GM18508 (cell line): ENCODE results near the gene ELANE.
"Not testable (repeated sequence)": the region's sequence is repeated elsewhere in the genome, so short reads cannot be mapped to it uniquely, and the experiment has no call there.

ENCODE experiments used
- ATAC-seq: cut with Tn5 transposase; IDR thresholded peaks from one replicate; pipeline ENCODE4 v1.9.1; 2021; ENCODE audit warnings: moderate number of reproducible peaks; ENCODE audit not compliant: insufficient read depth, unreplicated experiment

The ELANE gene

GRCh38 chr19:835210-835810 is 16.8 kb upstream of the ELANE start:
- no peak for ATAC-seq

DNA sequence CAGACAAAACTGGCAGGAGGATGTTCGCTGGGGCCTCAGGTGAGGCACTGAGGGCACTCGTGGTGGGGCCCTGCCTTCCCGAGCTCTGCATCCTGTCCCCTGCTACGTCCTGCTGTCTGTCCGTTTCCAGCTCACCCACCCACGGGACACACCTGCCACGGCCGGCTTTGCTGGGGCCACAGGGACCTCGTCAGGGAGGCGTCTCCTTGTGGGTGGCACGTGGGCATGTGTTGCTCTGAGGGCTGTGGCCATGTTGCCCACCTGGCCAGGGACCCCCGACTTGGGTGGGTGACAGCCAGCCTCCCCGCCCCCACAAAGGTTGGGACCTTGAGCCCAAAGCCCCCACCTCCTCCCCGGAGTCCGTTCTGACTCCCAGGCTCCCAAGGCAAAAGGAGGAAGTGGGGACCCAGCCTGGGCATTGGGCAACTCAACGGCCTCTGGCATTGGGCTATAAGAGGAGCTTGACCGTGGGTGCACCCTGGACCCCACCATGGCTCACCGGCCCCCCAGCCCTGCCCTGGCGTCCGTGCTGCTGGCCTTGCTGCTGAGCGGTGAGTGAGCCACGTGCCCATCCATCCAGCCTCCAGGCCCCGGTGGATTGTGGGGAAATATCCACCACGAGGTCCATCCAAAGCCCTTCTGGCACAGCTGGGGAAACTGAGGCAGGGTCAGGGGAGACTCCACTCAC is 11.4 kb upstream of the ELANE start, which contains the start of gene PRTN3:
Gene PRTN3 (plus strand): TSS at position 481 of the 688 bp plus-strand sequence. CDS start 10 bp downstream, at position 491.
- ATAC-seq, result no peak

- ATAC-seq, result not testable (repeated sequence)
Measured at GRCh38 chr19:842802-843179, 9.3 kb upstream of the ELANE start.

DNA sequence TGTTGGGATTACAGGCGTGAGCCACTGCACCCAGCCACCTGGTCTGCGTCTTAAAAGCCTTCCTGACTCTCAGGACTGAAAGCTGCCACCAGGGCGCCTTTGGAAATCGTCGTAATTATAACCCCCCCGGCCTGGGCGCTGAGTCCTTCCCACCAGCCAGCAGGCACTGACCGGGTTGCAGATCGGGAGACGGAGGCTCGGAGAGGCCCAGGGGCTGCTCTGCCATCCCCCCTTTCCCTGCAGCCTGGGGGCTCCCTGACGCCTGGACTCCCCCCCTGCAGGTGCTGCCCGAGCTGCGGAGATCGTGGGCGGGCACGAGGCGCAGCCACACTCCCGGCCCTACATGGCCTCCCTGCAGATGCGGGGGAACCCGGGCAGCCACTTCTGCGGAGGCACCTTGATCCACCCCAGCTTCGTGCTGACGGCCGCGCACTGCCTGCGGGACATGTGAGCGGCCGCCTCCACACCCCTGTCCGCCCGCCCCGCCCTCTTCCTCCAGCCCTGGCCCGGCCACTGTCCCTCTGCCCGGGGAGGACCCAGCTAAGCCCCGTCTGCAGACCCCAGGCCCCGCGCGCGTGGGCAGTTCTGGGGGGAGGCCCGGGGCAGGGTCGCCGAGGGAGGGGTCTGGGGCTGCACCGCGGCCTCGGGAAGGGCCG is 8.8 kb upstream of the ELANE start:
- ATAC-seq, result no peak

- ATAC-seq, result no peak
Measured at GRCh38 chr19:843836-844545, 8.1 kb upstream of the ELANE start.

DNA sequence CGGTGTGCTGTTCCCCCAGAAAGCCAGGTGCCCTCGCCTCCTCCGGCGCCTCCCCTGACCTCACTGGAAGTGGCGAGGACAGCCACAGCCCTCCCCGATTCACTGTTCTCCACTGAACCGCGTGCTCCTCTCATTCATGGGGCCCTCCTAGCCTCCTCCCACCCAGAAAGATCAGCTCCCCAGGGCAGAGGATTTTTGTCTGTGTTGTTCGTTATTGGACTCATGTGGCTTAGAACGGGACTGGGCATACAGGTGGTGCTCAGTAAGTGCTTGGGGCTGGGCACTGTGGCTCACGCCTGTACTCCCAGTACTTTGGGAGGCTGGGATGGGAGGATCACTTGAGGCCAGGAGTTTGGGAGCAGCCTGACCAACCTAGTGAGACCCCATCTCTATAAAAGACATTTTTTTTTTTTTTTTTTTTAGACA is 7.5 kb upstream of the ELANE start:
- ATAC-seq, result no peak

GRCh38 chr19:845707-846521 is 6.2 kb upstream of the ELANE start:
- ATAC-seq, result no peak

- ATAC-seq, result no peak
Measured at GRCh38 chr19:848386-848921, 3.6 kb upstream of the ELANE start.

DNA sequence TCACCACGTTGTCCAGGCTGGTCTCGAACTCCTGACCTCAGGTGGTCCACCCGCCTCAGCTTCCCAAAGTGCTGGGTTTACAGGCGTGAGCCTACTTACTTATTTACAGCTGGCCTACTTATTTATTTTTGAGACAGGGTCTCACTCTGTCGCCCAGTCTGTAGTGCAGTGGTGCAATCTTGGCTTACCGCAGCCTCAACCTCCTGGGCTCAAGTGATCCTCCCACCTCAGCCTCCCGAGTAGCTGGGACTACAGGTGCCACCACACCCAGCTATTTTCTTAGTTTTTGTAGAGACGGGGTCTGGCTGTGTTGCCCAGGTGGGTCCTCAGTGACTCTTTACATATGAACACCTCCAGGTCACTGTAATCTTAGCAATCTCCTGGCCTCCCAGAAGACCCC is 2.9 kb upstream of the ELANE start:
- ATAC-seq, result not testable (repeated sequence)

GRCh38 chr19:850221-850978 is 1.7 kb upstream of the ELANE start:
- ATAC-seq, result no peak

DNA sequence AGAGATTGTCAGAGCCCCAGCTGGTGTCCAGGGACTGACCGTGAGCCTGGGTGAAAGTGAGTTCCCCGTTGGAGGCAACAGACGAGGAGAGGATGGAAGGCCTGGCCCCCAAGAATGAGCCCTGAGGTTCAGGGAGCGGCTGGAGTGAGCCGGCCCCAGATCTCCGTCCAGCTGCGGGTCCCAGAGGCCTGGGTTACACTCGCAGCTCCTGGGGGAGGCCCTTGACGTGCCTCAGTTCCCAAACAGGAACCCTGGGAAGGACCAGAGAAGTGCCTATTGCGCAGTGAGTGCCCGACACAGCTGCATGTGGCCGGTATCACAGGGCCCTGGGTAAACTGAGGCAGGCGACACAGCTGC is 1.1 kb upstream of the ELANE start:
- ATAC-seq, result no peak

DNA sequence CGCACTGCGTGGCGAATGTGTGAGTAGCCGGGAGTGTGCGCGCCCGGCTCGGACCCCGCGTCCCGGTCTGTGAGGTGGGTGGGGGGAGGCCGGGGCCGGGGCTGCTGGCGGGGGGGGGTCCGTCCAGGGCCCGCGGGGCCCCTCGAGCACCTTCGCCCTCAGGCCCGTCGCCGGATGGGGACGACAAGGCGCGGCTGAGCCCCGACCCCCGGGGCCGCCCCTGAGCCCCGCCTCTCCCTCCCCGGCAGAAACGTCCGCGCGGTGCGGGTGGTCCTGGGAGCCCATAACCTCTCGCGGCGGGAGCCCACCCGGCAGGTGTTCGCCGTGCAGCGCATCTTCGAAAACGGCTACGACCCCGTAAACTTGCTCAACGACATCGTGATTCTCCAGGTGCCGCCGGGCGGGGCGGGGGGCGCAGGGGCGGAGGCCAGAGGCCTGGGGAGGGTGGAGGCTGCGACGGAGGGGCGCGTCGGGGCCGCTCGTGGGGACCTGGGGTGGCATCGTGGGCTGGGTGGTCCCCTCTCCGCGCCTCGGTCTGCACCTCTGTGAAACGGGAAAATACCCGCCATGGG is 997 bp downstream of the ELANE start:
- ATAC-seq, result no peak

- ATAC-seq, result not testable (repeated sequence)
Measured at GRCh38 chr19:853614-854220, 1.6 kb downstream of the ELANE start.

DNA sequence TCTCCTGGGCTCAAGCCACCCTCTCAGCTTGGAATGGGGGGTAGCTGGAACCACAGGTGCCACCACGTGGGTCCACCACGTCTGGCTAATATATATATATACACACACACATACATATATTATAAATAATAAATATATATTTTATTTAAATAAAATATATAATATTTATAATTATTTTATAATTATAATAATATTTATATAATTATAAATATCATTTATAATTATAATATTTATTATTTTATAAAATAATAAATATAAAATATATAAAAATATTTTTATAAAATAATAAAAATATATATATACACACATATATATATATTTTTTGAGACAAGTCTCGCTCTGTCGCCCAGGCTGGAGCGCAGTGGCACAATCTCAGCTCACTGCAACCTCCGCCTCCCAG is 2.4 kb downstream of the ELANE start:
- ATAC-seq, result no peak

DNA sequence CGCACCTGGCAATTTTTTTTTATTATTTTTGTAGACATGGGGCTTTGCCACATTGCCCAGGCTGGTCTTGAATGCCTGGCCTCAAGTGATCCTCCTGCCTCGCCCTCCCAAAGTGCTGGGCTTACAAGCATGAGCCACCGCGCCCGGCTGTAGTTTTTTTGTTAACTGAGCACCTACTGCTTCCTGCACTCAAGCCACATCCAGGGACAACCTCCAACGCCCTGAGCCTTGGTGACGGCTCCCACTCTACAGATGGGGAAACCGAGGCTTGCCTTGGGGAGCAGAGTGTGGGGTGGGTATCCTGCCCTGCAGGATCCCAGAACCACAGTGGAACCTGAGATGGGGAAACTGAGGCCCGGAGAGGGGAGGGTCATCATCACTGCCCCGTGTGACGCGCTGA is 3.0 kb downstream of the ELANE start:
- no peak for ATAC-seq

DNA sequence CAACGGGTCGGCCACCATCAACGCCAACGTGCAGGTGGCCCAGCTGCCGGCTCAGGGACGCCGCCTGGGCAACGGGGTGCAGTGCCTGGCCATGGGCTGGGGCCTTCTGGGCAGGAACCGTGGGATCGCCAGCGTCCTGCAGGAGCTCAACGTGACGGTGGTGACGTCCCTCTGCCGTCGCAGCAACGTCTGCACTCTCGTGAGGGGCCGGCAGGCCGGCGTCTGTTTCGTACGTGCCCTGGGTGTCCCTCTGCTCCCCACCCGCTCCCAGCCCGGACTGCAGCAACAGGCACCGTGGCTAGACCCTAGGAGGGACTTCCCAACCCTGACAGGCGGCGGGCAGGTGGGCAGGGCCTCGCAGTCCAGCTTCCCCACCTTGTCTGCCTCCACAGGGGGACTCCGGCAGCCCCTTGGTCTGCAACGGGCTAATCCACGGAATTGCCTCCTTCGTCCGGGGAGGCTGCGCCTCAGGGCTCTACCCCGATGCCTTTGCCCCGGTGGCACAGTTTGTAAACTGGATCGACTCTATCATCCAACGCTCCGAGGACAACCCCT is 3.5 kb downstream of the ELANE start:
- no peak for ATAC-seq

- ATAC-seq, result no peak
Measured at GRCh38 chr19:858284-858683, 6.2 kb downstream of the ELANE start.
